Measurements from ENCODE around the gene PLCG1.
A peak's percentile ranks its signal among the peaks of the same experiment; 100 is the strongest.

The PLCG1 gene

GRCh38 chr20:41142245-41142644 lies 4.9 kb downstream of the PLCG1 start:
- no peak for DNase-seq (ENCODE audit: low spot score)

GRCh38 chr20:41142919-41143318 lies 5.6 kb downstream of the PLCG1 start:
- no peak for DNase-seq (ENCODE audit: low spot score)

GRCh38 chr20:41143354-41143753 lies 6.0 kb downstream of the PLCG1 start:
- DNase-seq (ENCODE audit: low spot score): no peak

- DNase-seq (ENCODE audit: low spot score): no peak
These were observed 8.0 kb downstream of the PLCG1 start for GRCh38 chr20:41145317-41145716.

GRCh38 chr20:41145821-41146620 lies 8.7 kb downstream of the PLCG1 start:
- DNase-seq (ENCODE audit: low spot score): peak; percentile 63

- peak; percentile 74 for DNase-seq (ENCODE audit: low spot score)
These were observed 10.4 kb downstream of the PLCG1 start for GRCh38 chr20:41147767-41148191.

GRCh38 chr20:41148942-41149341 lies 11.6 kb downstream of the PLCG1 start:
- DNase-seq (ENCODE audit: low spot score): no peak

GRCh38 chr20:41150664-41151063 lies 13.3 kb downstream of the PLCG1 start:
- no peak for DNase-seq (ENCODE audit: low spot score)

- no peak for DNase-seq (ENCODE audit: low spot score)
These were observed 14.0 kb downstream of the PLCG1 start for GRCh38 chr20:41151134-41151869.

- DNase-seq (ENCODE audit: low spot score): no peak
These were observed 14.9 kb downstream of the PLCG1 start for GRCh38 chr20:41152108-41152757.

GRCh38 chr20:41154436-41155176 lies 17.3 kb downstream of the PLCG1 start:
- no peak for DNase-seq (ENCODE audit: low spot score)

GRCh38 chr20:41155261-41155660 lies 17.9 kb downstream of the PLCG1 start:
- no peak for DNase-seq (ENCODE audit: low spot score)

- DNase-seq (ENCODE audit: low spot score): no peak
These were observed 20.8 kb downstream of the PLCG1 start for GRCh38 chr20:41158082-41158625.

GRCh38 chr20:41159547-41159946 lies 22.2 kb downstream of the PLCG1 start:
- no peak for DNase-seq (ENCODE audit: low spot score)

- no peak for DNase-seq (ENCODE audit: low spot score)
These were observed 23.3 kb downstream of the PLCG1 start for GRCh38 chr20:41160686-41161085.

GRCh38 chr20:41161886-41162285 lies 24.5 kb downstream of the PLCG1 start:
- no peak for DNase-seq (ENCODE audit: low spot score)

GRCh38 chr20:41162396-41162795 lies 25.1 kb downstream of the PLCG1 start:
- DNase-seq (ENCODE audit: low spot score): no peak

- no peak for DNase-seq (ENCODE audit: low spot score)
These were observed 26.5 kb downstream of the PLCG1 start for GRCh38 chr20:41163821-41164220.

GRCh38 chr20:41165001-41165882 lies 27.9 kb downstream of the PLCG1 start:
- no peak for DNase-seq (ENCODE audit: low spot score)

- no peak for DNase-seq (ENCODE audit: low spot score)
These were observed 29.1 kb downstream of the PLCG1 start for GRCh38 chr20:41166201-41167117.

Measured in Ammon's horn (tissue), 1 donor.